Common myeloid progenitor, CD34-positive (primary cell): ENCODE results near the gene FUOM.
A peak's percentile ranks its signal among the peaks of the same experiment; 100 is the strongest.

Experiments
- CTCF ChIA-PET: fragments of 350-600 bp; sonication (Branson Sonifier 250); formaldehyde crosslinking; loops from one replicate; lab custom pipeline; 2021; ENCODE audit warnings: antibody characterized with exemption; lab: Charles Lee
- POLR2A ChIA-PET: fragments of 350-600 bp; sonication (Branson Sonifier 250); formaldehyde crosslinking; loops from one replicate; lab custom pipeline; 2021; ENCODE audit warnings: antibody characterized with exemption; lab: Charles Lee
- DNase-seq, 3 donors: peaks; one replicate each; pipeline versions ENCODE4 v3.0.0 to v3.0.0-alpha.2; 2013
- H3K27ac ChIP-seq, 2 experiments: 1 replicate in 1 of 2; 2 replicates in 1 of 2; pipeline ENCODE4 v1.7.0; 2013; ENCODE audit warnings: inconsistent platforms in 2 of 2, low read length in 2 of 2, mild to moderate bottlenecking in 2 of 2, low read depth in 1 of 2, moderate library complexity in 1 of 2; ENCODE audit not compliant: severe bottlenecking in 2 of 2, insufficient read depth in 1 of 2, poor library complexity in 1 of 2
- H3K27me3 ChIP-seq, 5 experiments: replicated peaks in 2 of 5; 1 replicate in 3 of 5; 2 replicates in 2 of 5; pipeline versions ENCODE4 v1.6.1 to v1.7.0; 2013; ENCODE audit warnings: low read length in 4 of 5, mild to moderate bottlenecking in 2 of 5, moderate library complexity in 2 of 5, inconsistent platforms in 1 of 5; ENCODE audit not compliant: insufficient read depth in 5 of 5, control insufficient read depth in 4 of 5
- H3K36me3 ChIP-seq, 4 experiments: 1 replicate in 2 of 4; 2 replicates in 2 of 4; pipeline versions ENCODE4 v1.6.1 to v1.7.0; 2013; ENCODE audit warnings: low read length in 3 of 4, control low read depth in 1 of 4, mild to moderate bottlenecking in 1 of 4; ENCODE audit not compliant: control insufficient read depth in 4 of 4, insufficient read depth in 4 of 4
- H3K4me1 ChIP-seq, 4 experiments: 1 replicate in 3 of 4; 2 replicates in 1 of 4; pipeline versions ENCODE4 v1.6.1 to v1.7.1; 2013; ENCODE audit warnings: low read length in 3 of 4, mild to moderate bottlenecking in 3 of 4, control low read depth in 1 of 4, inconsistent platforms in 1 of 4, moderate library complexity in 1 of 4; ENCODE audit not compliant: control insufficient read depth in 4 of 4, insufficient read depth in 4 of 4; ENCODE audit errors: control extremely low read depth in 1 of 4
- H3K4me3 ChIP-seq, 7 experiments: 1 replicate in 4 of 7; 2 replicates in 3 of 7; pipeline versions ENCODE4 v1.5.1 to v1.7.0; 2013; ENCODE audit warnings: mild to moderate bottlenecking in 7 of 7, low read length in 6 of 7, moderate library complexity in 6 of 7, inconsistent platforms in 2 of 7, low read depth in 2 of 7, control low read depth in 1 of 7; ENCODE audit not compliant: insufficient read depth in 4 of 7, control insufficient read depth in 1 of 7; ENCODE audit errors: extremely low read depth in 1 of 7
- H3K9me3 ChIP-seq, 5 experiments: 1 replicate in 4 of 5; 2 replicates in 1 of 5; pipeline versions ENCODE4 v1.6.1 to v1.7.1; 2013; ENCODE audit warnings: low read length in 4 of 5, mild to moderate bottlenecking in 2 of 5, inconsistent platforms in 1 of 5, low read depth in 1 of 5, moderate library complexity in 1 of 5; ENCODE audit not compliant: control insufficient read depth in 4 of 5, insufficient read depth in 2 of 5; ENCODE audit errors: control extremely low read depth in 1 of 5
- WGBS: methylation state at CpG from one replicate; pipeline ENCODE4 v1.1.5; 2013; ENCODE audit not compliant: insufficient coverage; 5-methylcytosine and 5-hydroxymethylcytosine counted together

Gene FUOM

GRCh38 chr10:133309720-133310398, 48.0 kb downstream of the FUOM start:
- H3K27me3 ChIP-seq, result no peaks in the 10 kb centered on the region
- H3K9me3 ChIP-seq, result no peaks in the 10 kb centered on the region
- ChIA-PET CTCF (interaction anchor here (1.0 kb wide), 2 partner anchors 14 to 19 kb away, joined by 3 read pairs; no protein-coding TSS in a partner anchor), POLR2A (no interaction called here)
- H3K36me3 ChIP-seq, result peaks cover 0 to 33% (median 26%) of the 10 kb centered on the region in 4 experiments
- no peak overlapping the region for H3K27ac ChIP-seq
- DNase-seq, result no peak
- H3K4me1 ChIP-seq, result peaks cover 0 to 23% (median 20%) of the 10 kb centered on the region in 4 experiments
- peak overlapping the region in 1 of 7 experiments; percentile 88 for H3K4me3 ChIP-seq
- WGBS, result 94% methylated on average over 30 of the region's 33 CpGs

GRCh38 chr10:133309100-133309719, 48.6 kb downstream of the FUOM start:
- DNase-seq, result peak; percentile 86 to 91 (median 89)
- H3K36me3 ChIP-seq, result peaks cover 0 to 33% (median 26%) of the 10 kb centered on the region in 4 experiments
- ChIA-PET POLR2A (interaction anchor here (2.7 kb wide), 1 partner anchor 33 kb away, joined by 11 read pairs; the partner anchor contains the start of gene ADAM8), CTCF (interaction anchor here (1.0 kb wide), 1 partner anchor 15 kb away, joined by 3 read pairs; no protein-coding TSS in a partner anchor)
- peak overlapping the region; percentile 81 to 96 (median 89) for H3K4me3 ChIP-seq
- no peaks in the 10 kb centered on the region for H3K9me3 ChIP-seq
- WGBS, result 31% methylated on average over 45 of the region's 46 CpGs
- H3K4me1 ChIP-seq, result peaks cover 0 to 23% (median 20%) of the 10 kb centered on the region in 4 experiments
- H3K27me3 ChIP-seq, result no peaks in the 10 kb centered on the region
- peak overlapping the region; percentile 91 to 96 for H3K27ac ChIP-seq

- 0% methylated on average over 55 of the region's 89 CpGs for WGBS
- H3K27ac ChIP-seq, result peak within 1 kb of the TSS; percentile 91 to 96
- ChIA-PET POLR2A (interaction anchor here (0.8 to 2.7 kb wide), 4 partner anchors 30 to 69 kb away, joined by 3 to 11 read pairs (median 5); partner anchors contain the start of gene ADAM8), CTCF (interaction anchor here (0.7 to 3.3 kb wide), 11 partner anchors 7 to 51 kb away, joined by 3 to 46 read pairs (median 6); partner anchors contain the start of gene ADAM8)
- H3K4me3 ChIP-seq, result peak within 1 kb of the TSS; percentile 81 to 96 (median 89)
- DNase-seq, result peak; percentile 89 to 94 (median 94)
- H3K9me3 ChIP-seq, result no peaks in the 10 kb centered on the region
- H3K27me3 ChIP-seq, result no peaks in the 10 kb centered on the region
- peaks cover 0 to 23% (median 19%) of the 10 kb centered on the region in 4 experiments for H3K4me1 ChIP-seq
- H3K36me3 ChIP-seq, result peaks cover 0 to 36% (median 26%) of the 10 kb centered on the region in 4 experiments
Measured at GRCh38 chr10:133308421-133309099, 49.3 kb downstream of the FUOM start, which contains the start of the genes TUBGCP2 and ZNF511. Gene TUBGCP2, minus strand, starts transcription at chr10:133308872. Its CDS starts 5,931 bp downstream, at chr10:133302941. Gene ZNF511, plus strand, starts transcription at chr10:133308914. Its CDS starts 30 bp downstream, at chr10:133308944.

- peak overlapping the region; percentile 91 to 96 for H3K27ac ChIP-seq
- WGBS, result under 1% methylated on average over 25 of the region's 25 CpGs
- H3K9me3 ChIP-seq, result no peaks in the 10 kb centered on the region
- H3K27me3 ChIP-seq, result no peaks in the 10 kb centered on the region
- CTCF ChIA-PET, result interaction anchor here (0.7 to 3.3 kb wide), 12 partner anchors 8 to 81 kb away, joined by 3 to 46 read pairs (median 6); partner anchors contain the start of gene ADAM8
- POLR2A ChIA-PET, result interaction anchor here (0.5 to 2.7 kb wide), 5 partner anchors 29 to 80 kb away, joined by 3 to 11 read pairs (median 3); partner anchors contain the start of gene ADAM8
- DNase-seq, result peak; percentile 80 to 91 (median 91)
- H3K36me3 ChIP-seq, result peaks cover 0 to 33% (median 24%) of the 10 kb centered on the region in 4 experiments
- peak overlapping the region; percentile 81 to 96 (median 89) for H3K4me3 ChIP-seq
- peaks cover 0 to 23% (median 19%) of the 10 kb centered on the region in 4 experiments for H3K4me1 ChIP-seq
Measured at GRCh38 chr10:133307776-133308420, 49.9 kb downstream of the FUOM start.

GRCh38 chr10:133306941-133307379, 50.9 kb downstream of the FUOM start:
- DNase-seq, result no peak
- H3K4me1 ChIP-seq, result peaks cover 0 to 23% (median 19%) of the 10 kb centered on the region in 4 experiments
- ChIA-PET CTCF (interaction anchor here (0.7 to 3.3 kb wide), 11 partner anchors 8 to 80 kb away, joined by 3 to 46 read pairs (median 5); partner anchors contain the start of gene ADAM8), POLR2A (interaction anchor here (2.7 kb wide), 1 partner anchor 31 kb away, joined by 11 read pairs; the partner anchor contains the start of gene ADAM8)
- peaks cover 3 to 32% (median 23%) of the 10 kb centered on the region in 4 experiments for H3K36me3 ChIP-seq
- peak overlapping the region in 2 of 7 experiments; percentile 81 to 96 for H3K4me3 ChIP-seq
- no peaks in the 10 kb centered on the region for H3K27me3 ChIP-seq
- H3K9me3 ChIP-seq, result no peaks in the 10 kb centered on the region
- peak overlapping the region in 1 of 2 experiments; percentile 96 for H3K27ac ChIP-seq
- WGBS, result 90% methylated on average over 12 of the region's 17 CpGs

- WGBS, result 100% methylated on average over 5 of the region's 5 CpGs
- Histone ChIP-seq H3K27ac (peak overlapping the region in 1 of 2 experiments; percentile 74), H3K9me3 (no peaks in the 10 kb centered on the region), H3K36me3 (peaks cover 3 to 27% (median 19%) of the 10 kb centered on the region in 4 experiments), H3K4me1 (peaks cover 0 to 23% (median 19%) of the 10 kb centered on the region in 4 experiments), H3K27me3 (no peaks in the 10 kb centered on the region), H3K4me3 (no peak overlapping the region)
- no peak for DNase-seq
- ChIA-PET CTCF (interaction anchor here (1.3 to 3.3 kb wide), 3 partner anchors 10 to 30 kb away, joined by 4 to 46 read pairs (median 12); partner anchors contain the start of gene ADAM8), POLR2A (interaction anchor here (0.6 kb wide), 1 partner anchor 77 kb away, joined by 5 read pairs; no protein-coding TSS in a partner anchor)
Measured at GRCh38 chr10:133306097-133306476, 51.7 kb downstream of the FUOM start.
